Fibroblast of lung (primary cell): ENCODE measurements around the gene NT5C3A. TPM values are rescaled to one million over a fixed set of nuclear protein-coding genes. Genes with fewer than 3 reads are reported as not detected.
"Not testable (repeated sequence)": the region's sequence is repeated elsewhere in the genome, so short reads cannot be mapped to it uniquely, and the experiment has no call there.

Experiments used
- DNase-seq, 2 donors: peaks; one replicate each; pipeline versions ENCODE4 v3.0.0 to v3.0.0-alpha.2; 2010; ENCODE audit warnings: low read depth in 2 of 2
- H2AFZ ChIP-seq: 2 replicates; pipeline ENCODE4 v1.5.1; 2012; ENCODE audit warnings: low read length, control low read depth, inconsistent platforms
- H3K27ac ChIP-seq: 2 replicates; pipeline ENCODE4 v1.5.1; 2011; ENCODE audit warnings: low read length, control low read depth; ENCODE audit not compliant: insufficient read depth
- H3K27me3 ChIP-seq: 2 replicates; pipeline ENCODE4 v1.5.1; 2011; ENCODE audit warnings: mild to moderate bottlenecking, low read length; ENCODE audit not compliant: control insufficient read depth, insufficient read depth
- H3K36me3 ChIP-seq: 2 replicates; pipeline ENCODE4 v1.5.1; 2011; ENCODE audit warnings: low read length; ENCODE audit not compliant: control insufficient read depth, insufficient read depth
- H3K4me1 ChIP-seq: 2 replicates; pipeline ENCODE4 v1.5.1; 2011; ENCODE audit warnings: low read length; ENCODE audit not compliant: control insufficient read depth, insufficient read depth; ENCODE audit errors: extremely low read depth
- H3K4me2 ChIP-seq: 2 replicates; pipeline ENCODE4 v1.5.1; 2011; ENCODE audit warnings: low read length, control low read depth; ENCODE audit not compliant: insufficient read depth; ENCODE audit errors: extremely low read depth
- H3K4me3 ChIP-seq, 4 experiments: fragments of 200-600 bp in 1 of 4; sonication (generic) in 1 of 4; replicated peaks in 1 of 4; 2 replicates each; pipeline ENCODE4 v1.5.1; 2011 to 2016; ENCODE audit warnings: low read length in 4 of 4, low read depth in 3 of 4, mild to moderate bottlenecking in 3 of 4, control low read depth in 2 of 4, inconsistent platforms in 1 of 4, mixed read lengths in 1 of 4; ENCODE audit not compliant: insufficient read depth in 1 of 4; ENCODE audit errors: control extremely low read depth in 1 of 4
- H3K79me2 ChIP-seq: 2 replicates; pipeline ENCODE4 v1.5.1; 2012; ENCODE audit warnings: mild to moderate bottlenecking, low read length, inconsistent platforms; ENCODE audit not compliant: control insufficient read depth, insufficient read depth
- H3K9ac ChIP-seq: 2 replicates; pipeline ENCODE4 v1.5.1; 2011; ENCODE audit warnings: mild to moderate bottlenecking, low read length, control low read depth; ENCODE audit not compliant: insufficient read depth
- H3K9me3 ChIP-seq: 2 replicates; pipeline ENCODE4 v1.5.1; 2012; ENCODE audit warnings: low read depth, low read length; ENCODE audit not compliant: control insufficient read depth, insufficient read depth
- H4K20me1 ChIP-seq: 2 replicates; pipeline ENCODE4 v1.5.1; 2011; ENCODE audit warnings: low read length; ENCODE audit not compliant: control insufficient read depth, insufficient read depth; ENCODE audit errors: extremely low read depth
- CTCF ChIP-seq, 2 donors: IDR thresholded peaks in 1 of 2; conservative IDR thresholded peaks in 1 of 2; 1 replicate in 1 of 2; 2 replicates in 1 of 2; pipeline ENCODE4 v1.5.1; 2011 to 2012; ENCODE audit warnings: low read length in 2 of 2, control low read depth in 1 of 2, inconsistent platforms in 1 of 2, low read depth in 1 of 2, mild to moderate bottlenecking in 1 of 2
- EZH2 ChIP-seq: IDR thresholded peaks from 2 replicates; pipeline ENCODE4 v1.5.1; 2012; ENCODE audit warnings: low read length, control low read depth, mild to moderate bottlenecking; ENCODE audit errors: missing control alignments
- polyA plus RNA-seq, 2 donors: library from polyadenylated mRNA; depleted of rRNA in 1 of 2; stranded (reverse) in 1 of 2; unstranded in 1 of 2; fragments of >200 nt; gene quantifications; 2 replicates each; pipeline ENCODE4 v1.2.1, GENCODE V29; 2011 to 2012; ENCODE audit warnings: missing spikeins in 1 of 2
- total RNA-seq: library from RNA; depleted of rRNA; stranded (reverse); fragments of >200 nt; gene quantifications from 2 replicates; pipeline ENCODE4 v1.2.1, GENCODE V29; 2014

NT5C3A gene
- total and polyA plus RNA-seq, 2 donors (not counting 1 experiment from before 2014, with no cell fraction given) = 17.2 to 25.3 TPM

GRCh38 chr7:33012364-33012763, 50.2 kb downstream of the NT5C3A start:
- H3K4me3 ChIP-seq = no peak overlapping the region
- no peaks in the 10 kb centered on the region for H3K79me2 ChIP-seq
- H3K27ac ChIP-seq = no peak overlapping the region
- no peaks in the 10 kb centered on the region for H4K20me1 ChIP-seq
- no peak overlapping the region for H2AFZ ChIP-seq
- TF ChIP-seq EZH2 (no peak), CTCF (conservative IDR thresholded peaks at IDR 0.05 in 1 of 2, IDR thresholded peaks at IDR 0.05 in 1 of 2; ENCODE audit: low read depth in 1 of 2, low read length in 2 of 2) (no peak)
- H3K27me3 ChIP-seq = no peaks in the 10 kb centered on the region
- no peaks in the 10 kb centered on the region for H3K9me3 ChIP-seq
- H3K9ac ChIP-seq = no peak overlapping the region
- H3K4me2 ChIP-seq = no peak overlapping the region
- peaks cover 2% of the 10 kb centered on the region for H3K36me3 ChIP-seq
- no peak for DNase-seq
- H3K4me1 ChIP-seq = no peaks in the 10 kb centered on the region

GRCh38 chr7:33009734-33010133, 52.8 kb downstream of the NT5C3A start:
- Histone ChIP-seq H3K27ac (no peak overlapping the region), H3K9ac (no peak overlapping the region), H3K36me3 (peaks cover 2% of the 10 kb centered on the region), H3K27me3 (no peaks in the 10 kb centered on the region), H3K79me2 (no peaks in the 10 kb centered on the region), H2AFZ (no peak overlapping the region), H3K9me3 (no peaks in the 10 kb centered on the region), H3K4me1 (no peaks in the 10 kb centered on the region), H3K4me2 (no peak overlapping the region), H4K20me1 (no peaks in the 10 kb centered on the region), H3K4me3 (no peak overlapping the region)
- DNase-seq = no peak
- TF ChIP-seq CTCF (conservative IDR thresholded peaks at IDR 0.05 in 1 of 2, IDR thresholded peaks at IDR 0.05 in 1 of 2; ENCODE audit: low read depth in 1 of 2, low read length in 2 of 2) (no peak), EZH2 (no peak)

GRCh38 chr7:33005690-33006089, 56.9 kb downstream of the NT5C3A start:
- not testable (repeated sequence) for H2AFZ ChIP-seq, H3K4me2 ChIP-seq, H3K79me2 ChIP-seq, H4K20me1 ChIP-seq, H3K9ac ChIP-seq, H3K4me3 ChIP-seq, H3K27ac ChIP-seq, H3K36me3 ChIP-seq, DNase-seq, H3K27me3 ChIP-seq, H3K9me3 ChIP-seq, H3K4me1 ChIP-seq

- H3K9ac ChIP-seq, H3K27me3 ChIP-seq, H2AFZ ChIP-seq, DNase-seq, H3K79me2 ChIP-seq, H3K27ac ChIP-seq, H4K20me1 ChIP-seq, H3K4me2 ChIP-seq, H3K4me3 ChIP-seq, H3K9me3 ChIP-seq, H3K4me1 ChIP-seq, H3K36me3 ChIP-seq: not testable (repeated sequence)
These were observed 57.4 kb downstream of the NT5C3A start for GRCh38 chr7:33005193-33005592.

- not testable (repeated sequence) for H3K79me2 ChIP-seq, H3K9me3 ChIP-seq, H2AFZ ChIP-seq, DNase-seq, H3K4me2 ChIP-seq, H3K27me3 ChIP-seq, H3K27ac ChIP-seq, H4K20me1 ChIP-seq, H3K36me3 ChIP-seq, H3K4me3 ChIP-seq, H3K4me1 ChIP-seq, H3K9ac ChIP-seq
These were observed 58.4 kb downstream of the NT5C3A start for GRCh38 chr7:33004104-33004616.
